AG04450 (cell line): ENCODE data around the gene DARS1. TPM values are rescaled to one million over a fixed set of nuclear protein-coding genes. Genes with fewer than 3 reads are reported as not detected.

Experiments
- CTCF ChIA-PET: fragments of 300-600, 350-600 bp; formaldehyde crosslinking; extraction: SDS; loops from one replicate; lab custom pipeline; 2022; ENCODE audit warnings: antibody characterized with exemption, inconsistent platforms; lab: Charles Lee
- POLR2A ChIA-PET: fragments of 350-600 bp; formaldehyde crosslinking; extraction: SDS; loops from one replicate; lab custom pipeline; 2021; ENCODE audit warnings: antibody characterized with exemption, inconsistent platforms; lab: Yijun Ruan, JAX
- DNase-seq: peaks from one replicate; pipeline ENCODE4 v3.0.0-alpha.2; 2011; ENCODE audit warnings: low read depth, low spot score
- H3K27ac ChIP-seq: one replicate; pipeline ENCODE4 v1.5.1; 2012; ENCODE audit warnings: low read depth, low read length, control low read depth
- H3K27me3 ChIP-seq: one replicate; pipeline ENCODE4 v1.6.0; 2012; ENCODE audit warnings: low read length; ENCODE audit not compliant: control insufficient read depth, insufficient read depth
- H3K4me3 ChIP-seq: 2 replicates; pipeline ENCODE4 v1.5.1; 2011; ENCODE audit warnings: mild to moderate bottlenecking, low read depth, low read length, control low read depth
- H3K9me3 ChIP-seq: 2 replicates; pipeline ENCODE4 v1.5.1; 2012; ENCODE audit warnings: low read length; ENCODE audit not compliant: control insufficient read depth, insufficient read depth
- CTCF ChIP-seq: IDR thresholded peaks from 2 replicates; pipeline ENCODE4 v1.5.1; 2011; ENCODE audit warnings: low read depth, low read length, control low read depth, inconsistent platforms
- polyA plus RNA-seq: library from polyadenylated mRNA; depleted of rRNA; stranded (reverse); fragments of >200 nt; gene quantifications from 2 replicates; pipeline ENCODE4 v1.2.3, GENCODE V29; 2011

The DARS1 gene
- polyA plus RNA-seq, 1 experiment: 91.6 TPM

GRCh38 chr2:136031711-136032110 lies 46.3 kb upstream of the DARS1 start:
- Histone ChIP-seq H3K27ac (no peak overlapping the region), H3K27me3 (no peaks in the 10 kb centered on the region), H3K9me3 (no peaks in the 10 kb centered on the region), H3K4me3 (no peak overlapping the region)
- DNase-seq: no peak
- no peak for TF ChIP-seq CTCF
- ChIA-PET CTCF (interaction anchor here (1.1 kb wide), 1 partner anchor 118 kb away, joined by 4 read pairs; no protein-coding TSS in a partner anchor), POLR2A (no interaction called here)

GRCh38 chr2:136030406-136030805 lies 45.0 kb upstream of the DARS1 start:
- no peak for TF ChIP-seq CTCF
- no peak overlapping the region for H3K4me3 ChIP-seq
- H3K9me3 ChIP-seq: no peaks in the 10 kb centered on the region
- no peaks in the 10 kb centered on the region for H3K27me3 ChIP-seq
- POLR2A ChIA-PET: no interaction called here
- CTCF ChIA-PET: no interaction called here
- H3K27ac ChIP-seq: no peak overlapping the region
- no peak for DNase-seq

DNA sequence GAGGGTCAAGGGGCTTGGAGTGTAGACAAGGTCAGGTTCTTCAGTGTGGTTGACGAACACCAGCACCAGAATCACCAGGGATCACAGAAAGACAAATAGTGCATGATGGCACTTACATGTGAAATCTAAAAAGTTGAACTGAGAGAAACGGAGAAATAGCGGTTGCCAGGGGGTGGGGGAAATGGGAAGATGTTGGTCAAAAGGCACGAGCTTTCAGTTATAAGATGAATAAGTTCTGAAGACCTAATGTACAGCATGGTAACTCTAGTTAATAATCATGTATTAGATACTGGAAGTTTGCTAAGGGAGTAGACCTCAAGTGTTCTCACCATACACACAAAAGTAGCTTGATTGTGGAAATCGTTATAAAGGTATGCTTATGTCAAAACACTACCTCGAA lies 43.7 kb upstream of the DARS1 start:
- Histone ChIP-seq H3K4me3 (no peak overlapping the region), H3K9me3 (no peaks in the 10 kb centered on the region), H3K27me3 (no peaks in the 10 kb centered on the region), H3K27ac (no peak overlapping the region)
- DNase-seq: no peak
- CTCF ChIA-PET: no interaction called here
- POLR2A ChIA-PET: no interaction called here
- no peak for TF ChIP-seq CTCF

DNA sequence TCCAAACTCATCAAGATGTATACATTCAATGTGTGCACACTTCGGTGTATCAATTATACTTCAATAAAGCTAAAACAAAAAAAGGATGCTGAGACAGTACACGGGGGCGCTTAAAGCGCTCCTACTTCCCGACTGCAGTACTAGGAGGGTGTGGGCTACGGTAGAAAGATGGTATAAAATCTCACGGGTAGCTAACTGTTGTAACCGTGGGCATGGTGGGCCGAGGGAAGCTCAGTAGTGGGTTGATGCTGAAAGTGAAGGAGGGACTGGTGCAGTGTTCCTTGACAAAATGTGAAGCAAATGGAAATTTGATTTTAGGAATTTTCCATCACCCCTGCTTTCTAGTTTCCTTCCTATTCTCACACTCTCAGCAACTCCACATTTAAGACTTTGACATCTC lies 42.6 kb upstream of the DARS1 start:
- ChIA-PET POLR2A (no interaction called here), CTCF (interaction anchor here (2.3 kb wide), 1 partner anchor 114 kb away, joined by 5 read pairs; no protein-coding TSS in a partner anchor)
- Histone ChIP-seq H3K27ac (no peak overlapping the region), H3K27me3 (no peaks in the 10 kb centered on the region), H3K9me3 (no peaks in the 10 kb centered on the region), H3K4me3 (no peak overlapping the region)
- TF ChIP-seq CTCF: no peak
- DNase-seq: no peak

- TF ChIP-seq CTCF: no peak
- ChIA-PET POLR2A (interaction anchor here (0.6 kb wide), 1 partner anchor 359 kb away, joined by 3 read pairs; no protein-coding TSS in a partner anchor), CTCF (interaction anchor here (0.6 to 2.3 kb wide), 3 partner anchors 113 to 395 kb away, joined by 3 to 5 read pairs (median 3); no protein-coding TSS in a partner anchor)
- DNase-seq: no peak
- no peaks in the 10 kb centered on the region for H3K9me3 ChIP-seq
- no peak overlapping the region for H3K4me3 ChIP-seq
- no peak overlapping the region for H3K27ac ChIP-seq
- H3K27me3 ChIP-seq: no peaks in the 10 kb centered on the region
These were observed 41.7 kb upstream of the DARS1 start for GRCh38 chr2:136027112-136027511.
